HL-60 (cell line): ENCODE measurements around the gene ANKS3.

Experiments
- DNase-seq, 2 experiments: peaks; one replicate each; pipeline ENCODE4 v3.0.0-alpha.2; 2010 to 2020; ENCODE audit warnings: low read depth in 1 of 2, low spot score in 1 of 2
- H3K27ac ChIP-seq: fragments of 250-450 bp; sonication (Bioruptor Pico); replicated peaks from 2 replicates; pipeline ENCODE4 v1.5.1; 2020; ENCODE audit warnings: mild to moderate bottlenecking, moderate library complexity
- H3K27me3 ChIP-seq: fragments of 250-450 bp; sonication (Bioruptor Pico); 2 replicates; pipeline ENCODE4 v1.5.1; 2021; ENCODE audit warnings: mild to moderate bottlenecking, moderate library complexity; ENCODE audit not compliant: insufficient read depth, poor library complexity, severe bottlenecking
- H3K4me3 ChIP-seq: replicated peaks from 2 replicates; pipeline ENCODE4 v1.5.1; 2011; ENCODE audit warnings: mild to moderate bottlenecking, control low read depth, low read length; ENCODE audit not compliant: insufficient read depth
- GABPA ChIP-seq: IDR thresholded peaks from 2 replicates; pipeline ENCODE4 v1.6.1; 2012; ENCODE audit warnings: low read depth
- POLR2AphosphoS5 ChIP-seq: IDR thresholded peaks from 2 replicates; pipeline ENCODE4 v1.6.1; 2012; ENCODE audit warnings: low read depth
- SPI1 ChIP-seq: IDR thresholded peaks from 2 replicates; pipeline ENCODE4 v1.6.1; 2012; ENCODE audit warnings: low read depth, mild to moderate bottlenecking, borderline replicate concordance
- TF ChIP-seq, protein P1 (sequence below): IDR thresholded peaks from 2 replicates; pipeline ENCODE4 v1.6.1; 2012; ENCODE audit warnings: low read depth; ENCODE audit not compliant: insufficient replicate concordance
- TF ChIP-seq, protein P2 (sequence below): IDR thresholded peaks from one replicate; pipeline ENCODE4 v1.5.1; 2011; ENCODE audit warnings: low read length, control low read depth, inconsistent platforms; ENCODE audit not compliant: insufficient read depth

ANKS3 gene

DNA sequence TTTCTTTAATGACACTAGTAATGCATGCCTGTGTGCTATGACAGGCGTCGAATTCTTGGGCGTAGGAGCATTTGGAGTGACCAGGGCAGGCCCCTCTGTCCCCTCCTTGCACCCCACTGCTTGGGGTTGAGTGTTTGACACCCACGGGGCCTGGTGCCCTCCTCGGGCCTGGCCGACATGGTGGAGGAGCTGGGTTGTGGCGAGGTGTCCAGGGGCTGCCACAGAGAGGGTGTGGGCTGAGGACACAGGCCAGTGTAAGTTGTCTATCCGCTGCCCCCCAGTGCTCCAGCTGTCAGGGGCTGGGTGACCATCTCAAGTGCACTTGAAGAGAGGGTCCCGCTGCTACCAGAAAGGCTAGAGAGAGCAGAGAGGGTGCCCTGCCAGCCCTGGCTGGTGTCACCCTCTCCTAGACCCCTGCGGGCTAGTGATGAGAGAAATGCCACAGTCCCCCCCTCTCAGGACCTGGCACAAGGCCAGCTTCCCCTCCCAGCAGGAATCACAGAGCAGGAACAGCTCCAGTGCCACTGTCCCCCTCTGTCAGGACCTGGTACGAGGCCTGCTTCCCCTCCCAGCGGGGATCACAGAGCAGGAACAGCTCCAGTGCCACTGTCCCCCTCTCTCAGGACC, 79.0 kb downstream of the ANKS3 start:
- DNase-seq, result no peak
- H3K27ac ChIP-seq, result no peak overlapping the region
- H3K27me3 ChIP-seq, result no peaks in the 10 kb centered on the region
- TF ChIP-seq POLR2AphosphoS5, result no peak
- TF ChIP-seq, protein P1, sequence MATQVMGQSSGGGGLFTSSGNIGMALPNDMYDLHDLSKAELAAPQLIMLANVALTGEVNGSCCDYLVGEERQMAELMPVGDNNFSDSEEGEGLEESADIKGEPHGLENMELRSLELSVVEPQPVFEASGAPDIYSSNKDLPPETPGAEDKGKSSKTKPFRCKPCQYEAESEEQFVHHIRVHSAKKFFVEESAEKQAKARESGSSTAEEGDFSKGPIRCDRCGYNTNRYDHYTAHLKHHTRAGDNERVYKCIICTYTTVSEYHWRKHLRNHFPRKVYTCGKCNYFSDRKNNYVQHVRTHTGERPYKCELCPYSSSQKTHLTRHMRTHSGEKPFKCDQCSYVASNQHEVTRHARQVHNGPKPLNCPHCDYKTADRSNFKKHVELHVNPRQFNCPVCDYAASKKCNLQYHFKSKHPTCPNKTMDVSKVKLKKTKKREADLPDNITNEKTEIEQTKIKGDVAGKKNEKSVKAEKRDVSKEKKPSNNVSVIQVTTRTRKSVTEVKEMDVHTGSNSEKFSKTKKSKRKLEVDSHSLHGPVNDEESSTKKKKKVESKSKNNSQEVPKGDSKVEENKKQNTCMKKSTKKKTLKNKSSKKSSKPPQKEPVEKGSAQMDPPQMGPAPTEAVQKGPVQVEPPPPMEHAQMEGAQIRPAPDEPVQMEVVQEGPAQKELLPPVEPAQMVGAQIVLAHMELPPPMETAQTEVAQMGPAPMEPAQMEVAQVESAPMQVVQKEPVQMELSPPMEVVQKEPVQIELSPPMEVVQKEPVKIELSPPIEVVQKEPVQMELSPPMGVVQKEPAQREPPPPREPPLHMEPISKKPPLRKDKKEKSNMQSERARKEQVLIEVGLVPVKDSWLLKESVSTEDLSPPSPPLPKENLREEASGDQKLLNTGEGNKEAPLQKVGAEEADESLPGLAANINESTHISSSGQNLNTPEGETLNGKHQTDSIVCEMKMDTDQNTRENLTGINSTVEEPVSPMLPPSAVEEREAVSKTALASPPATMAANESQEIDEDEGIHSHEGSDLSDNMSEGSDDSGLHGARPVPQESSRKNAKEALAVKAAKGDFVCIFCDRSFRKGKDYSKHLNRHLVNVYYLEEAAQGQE, result no peak
- TF ChIP-seq GABPA, result no peak
- no peak for TF ChIP-seq SPI1
- TF ChIP-seq, protein P2, sequence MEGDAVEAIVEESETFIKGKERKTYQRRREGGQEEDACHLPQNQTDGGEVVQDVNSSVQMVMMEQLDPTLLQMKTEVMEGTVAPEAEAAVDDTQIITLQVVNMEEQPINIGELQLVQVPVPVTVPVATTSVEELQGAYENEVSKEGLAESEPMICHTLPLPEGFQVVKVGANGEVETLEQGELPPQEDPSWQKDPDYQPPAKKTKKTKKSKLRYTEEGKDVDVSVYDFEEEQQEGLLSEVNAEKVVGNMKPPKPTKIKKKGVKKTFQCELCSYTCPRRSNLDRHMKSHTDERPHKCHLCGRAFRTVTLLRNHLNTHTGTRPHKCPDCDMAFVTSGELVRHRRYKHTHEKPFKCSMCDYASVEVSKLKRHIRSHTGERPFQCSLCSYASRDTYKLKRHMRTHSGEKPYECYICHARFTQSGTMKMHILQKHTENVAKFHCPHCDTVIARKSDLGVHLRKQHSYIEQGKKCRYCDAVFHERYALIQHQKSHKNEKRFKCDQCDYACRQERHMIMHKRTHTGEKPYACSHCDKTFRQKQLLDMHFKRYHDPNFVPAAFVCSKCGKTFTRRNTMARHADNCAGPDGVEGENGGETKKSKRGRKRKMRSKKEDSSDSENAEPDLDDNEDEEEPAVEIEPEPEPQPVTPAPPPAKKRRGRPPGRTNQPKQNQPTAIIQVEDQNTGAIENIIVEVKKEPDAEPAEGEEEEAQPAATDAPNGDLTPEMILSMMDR, result no peak
- no peak overlapping the region for H3K4me3 ChIP-seq

DNA sequence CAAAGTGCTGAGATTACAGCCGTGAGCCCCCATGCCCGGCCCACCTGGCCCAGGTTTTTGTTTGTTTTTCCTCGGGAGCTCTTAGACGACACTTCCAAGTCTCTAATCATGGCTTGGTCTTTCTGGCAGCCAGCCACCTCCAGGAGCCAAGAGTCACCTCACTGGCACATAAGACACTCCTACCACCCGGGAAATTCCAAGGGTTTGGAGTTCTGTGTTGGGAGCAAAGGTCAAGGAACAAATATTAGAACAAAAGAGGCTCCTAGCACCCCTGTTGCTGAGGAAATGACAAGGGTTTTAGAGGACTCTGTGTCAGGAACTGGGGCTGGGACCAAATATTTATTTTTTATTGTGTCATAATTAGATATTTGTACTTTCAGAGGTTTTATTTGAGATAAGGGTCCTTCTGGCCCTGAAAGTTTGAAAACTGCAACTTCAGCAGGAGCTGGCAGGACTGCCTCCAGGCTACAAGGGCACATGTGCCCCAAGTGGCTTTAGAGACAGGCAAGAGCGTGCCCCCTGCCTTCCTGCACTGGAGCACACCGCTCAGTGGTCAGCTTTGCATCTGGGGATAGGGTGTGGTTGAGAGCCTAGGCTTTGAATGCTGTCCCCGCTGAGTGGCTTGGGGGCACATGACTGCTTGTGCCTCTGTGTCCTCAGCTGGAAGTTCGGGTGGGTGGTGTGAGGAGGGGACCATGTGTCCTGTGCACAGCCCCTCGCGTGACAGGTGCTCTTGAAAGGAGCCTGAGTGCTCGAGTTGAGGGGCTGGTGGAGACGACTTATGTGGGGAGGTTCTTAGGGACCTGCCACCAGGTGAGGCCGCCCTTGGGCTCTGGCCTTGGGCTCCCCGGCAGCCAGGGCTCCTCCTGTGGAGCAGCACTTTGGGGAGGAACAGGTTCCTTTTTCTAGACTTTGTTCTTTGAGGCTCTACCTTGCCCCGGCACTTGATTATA, 79.8 kb downstream of the ANKS3 start:
- no peaks in the 10 kb centered on the region for H3K27me3 ChIP-seq
- no peak for DNase-seq
- TF ChIP-seq POLR2AphosphoS5 (no peak), GABPA (no peak), SPI1 (no peak)
- TF ChIP-seq, protein P1, result no peak
- TF ChIP-seq, protein P2, result no peak
- no peak overlapping the region for H3K4me3 ChIP-seq
- H3K27ac ChIP-seq, result no peak overlapping the region

DNA sequence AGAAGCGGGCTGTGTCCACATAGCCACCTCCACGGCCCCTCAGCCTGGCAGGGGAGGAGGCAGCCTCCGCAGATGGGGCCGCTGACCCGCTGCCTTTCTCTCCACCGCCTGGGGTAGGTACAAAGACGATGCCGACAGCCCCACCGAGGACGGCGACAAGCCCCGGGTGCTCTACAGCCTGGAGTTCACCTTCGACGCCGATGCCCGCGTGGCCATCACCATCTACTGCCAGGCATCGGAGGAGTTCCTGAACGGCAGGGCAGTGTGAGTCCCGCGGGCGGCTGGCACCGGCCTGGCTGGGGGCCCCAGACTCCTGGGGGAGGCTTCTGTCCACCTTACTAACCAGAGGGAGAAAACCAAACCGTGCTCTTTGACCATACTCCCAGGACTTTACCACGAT, 81.5 kb downstream of the ANKS3 start:
- no peak for DNase-seq
- TF ChIP-seq SPI1 (no peak), GABPA (no peak), POLR2AphosphoS5 (no peak)
- TF ChIP-seq, protein P1, result no peak
- TF ChIP-seq, protein P2, result no peak
- Histone ChIP-seq H3K27me3 (no peaks in the 10 kb centered on the region), H3K4me3 (no peak overlapping the region), H3K27ac (no peak overlapping the region)
